Panc1 (cell line): Measurements from ENCODE around the gene RPL26. TPM values are rescaled to one million over a fixed set of nuclear protein-coding genes. Genes with fewer than 3 reads are reported as not detected.

ENCODE experiments used
- ATAC-seq: fragments of 200-7000 bp; cut with Tn5 transposase; 2 replicates; pipeline ENCODE4 v1.9.1; 2020; ENCODE audit warnings: mild to moderate bottlenecking, moderate library complexity
- BruUV-seq: library from RNA; stranded (reverse); fragments of 400-500 nt; replicated peaks from 2 replicates; lab custom pipeline; 2021; lab: Mats Ljungman, UMichigan
- CTCF ChIA-PET: fragments of 300-600 bp; sonication (Branson Sonifier 250); formaldehyde crosslinking; loops from one replicate; lab custom pipeline; 2022; ENCODE audit warnings: antibody characterized with exemption; lab: Charles Lee
- POLR2A ChIA-PET: fragments of 300-600 bp; sonication (Branson Sonifier 250); formaldehyde crosslinking; loops from one replicate; lab custom pipeline; 2022; ENCODE audit warnings: antibody characterized with exemption; lab: Charles Lee
- DNase-seq: peaks from one replicate; pipeline ENCODE4 v3.0.0-alpha.2; 2010; ENCODE audit warnings: low read depth, low spot score
- H3K27ac ChIP-seq: 2 replicates; pipeline ENCODE4 v1.5.1; 2011; ENCODE audit warnings: mild to moderate bottlenecking, low read length, inconsistent platforms
- H3K27me3 ChIP-seq: fragments of 200-500 bp; sonication (Bioruptor generic); 2 replicates; pipeline ENCODE4 v1.6.0; 2014; ENCODE audit warnings: low read length, inconsistent platforms; ENCODE audit not compliant: control insufficient read depth, insufficient read depth
- H3K36me3 ChIP-seq: fragments of 200-500 bp; sonication (Bioruptor generic); 2 replicates; pipeline ENCODE4 v1.5.1; 2014; ENCODE audit warnings: inconsistent platforms, mild to moderate bottlenecking, low read length, moderate library complexity; ENCODE audit not compliant: control insufficient read depth, insufficient read depth
- H3K4me1 ChIP-seq: 2 replicates; pipeline ENCODE4 v1.5.1; 2011; ENCODE audit warnings: inconsistent platforms, mild to moderate bottlenecking, low read length, moderate library complexity; ENCODE audit not compliant: control insufficient read depth, insufficient read depth
- H3K4me3 ChIP-seq, 2 experiments: 2 replicates each; pipeline ENCODE4 v1.5.1; 2011 to 2012; ENCODE audit warnings: low read depth in 2 of 2, low read length in 2 of 2, mild to moderate bottlenecking in 2 of 2, inconsistent platforms in 1 of 2, moderate library complexity in 1 of 2
- H3K9me3 ChIP-seq: fragments of 200-500 bp; sonication (Bioruptor generic); 2 replicates; pipeline ENCODE4 v1.5.1; 2014; ENCODE audit warnings: low read depth, mild to moderate bottlenecking, inconsistent platforms, low read length, moderate library complexity; ENCODE audit not compliant: control insufficient read depth, insufficient read depth
- CTCF ChIP-seq: fragments of 450-650 bp; IDR thresholded peaks from 2 replicates; pipeline ENCODE4 v1.5.1; 2017; ENCODE audit warnings: mild to moderate bottlenecking
- POLR2AphosphoS5 ChIP-seq: IDR thresholded peaks from 2 replicates; pipeline ENCODE4 v1.6.1; 2012; ENCODE audit warnings: mild to moderate bottlenecking, low read depth, low read length, moderate library complexity
- REST ChIP-seq, 2 experiments: IDR thresholded peaks; 2 replicates each; pipeline ENCODE4 v1.6.1; 2011 to 2012; ENCODE audit warnings: low read depth in 2 of 2, control low read depth in 1 of 2, low read length in 1 of 2, mild to moderate bottlenecking in 1 of 2, moderate library complexity in 1 of 2; ENCODE audit not compliant: insufficient read depth in 1 of 2
- SIN3A ChIP-seq: IDR thresholded peaks from 2 replicates; pipeline ENCODE4 v1.6.1; 2012; ENCODE audit warnings: low read depth, mild to moderate bottlenecking, low read length, moderate library complexity, borderline replicate concordance; ENCODE audit not compliant: insufficient read depth
- TCF7L2 ChIP-seq: IDR thresholded peaks from 2 replicates; pipeline ENCODE4 v1.6.1; 2011; ENCODE audit warnings: mild to moderate bottlenecking, low read depth, low read length, inconsistent platforms
- in situ Hi-C: cut with HindIII; loops from 2 replicates; pipeline ENCODE4 v1.10.0; 2016; ENCODE audit warnings: low sequenced_read_pairs, low pct_unique_long_range_greater_than_20kb
- intact Hi-C: fragments of 100-400 bp; cut with micrococcal nuclease; formaldehyde crosslinking; loops from one replicate; pipeline ENCODE4 v1.10.0; 2022; ENCODE audit not compliant: unreplicated experiment
- total RNA-seq: library from RNA; stranded (reverse); gene quantifications from one replicate; pipeline ENCODE4 v1.2.1, GENCODE V29; 2021; ENCODE audit not compliant: unreplicated experiment

The RPL26 gene
- total RNA-seq, 1 experiment from 2014 or later: 865 TPM

DNA sequence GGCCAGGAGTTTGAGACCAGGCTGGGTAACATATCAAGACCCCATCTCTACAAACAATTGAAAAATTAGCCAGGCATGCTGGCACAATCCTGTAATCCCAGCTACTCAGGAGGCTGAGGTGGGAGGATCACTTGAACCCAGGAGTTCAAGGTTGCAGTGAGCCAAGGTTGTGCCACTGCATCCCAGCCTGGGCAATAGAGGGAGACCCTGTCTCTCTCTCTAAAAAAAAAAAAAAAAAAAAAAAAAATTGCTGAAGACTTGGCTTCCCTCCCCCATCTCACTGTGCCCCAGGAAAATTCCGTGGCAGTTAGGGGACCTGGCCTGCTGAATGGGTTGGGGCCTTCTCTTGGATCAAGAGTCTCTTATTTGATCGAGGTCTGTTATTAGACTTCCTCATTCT is 43.5 kb downstream of the RPL26 start, which contains the start of gene ODF4:
Gene ODF4, plus strand, starts transcription at position 301 of the 400 bp plus-strand sequence. CDS start 212 bp downstream, outside the sequence.
- Histone ChIP-seq H3K4me1 (no peaks in the 10 kb centered on the region), H3K27me3 (no peaks in the 10 kb centered on the region), H3K36me3 (no peaks in the 10 kb centered on the region), H3K4me3 (no peak within 1 kb of the TSS), H3K27ac (no peak within 1 kb of the TSS), H3K9me3 (no peaks in the 10 kb centered on the region)
- TF ChIP-seq TCF7L2: no peak
- TF ChIP-seq POLR2AphosphoS5: no peak
- no TSS peak for BruUV-seq
- ATAC-seq: no peak
- no peak for DNase-seq
- POLR2A ChIA-PET: interaction anchor here (0.6 kb wide), 1 partner anchor 167 kb away, joined by 3 read pairs; no protein-coding TSS in a partner anchor
- CTCF ChIA-PET: no interaction called here
- in situ Hi-C loops (no loop called here), intact Hi-C loops (no loop called here)

GRCh38 chr17:8338753-8339140 is 44.2 kb downstream of the RPL26 start:
- H3K27ac ChIP-seq: no peak overlapping the region
- ATAC-seq (no peak), DNase-seq (no peak)
- no TSS peak for BruUV-seq
- CTCF ChIA-PET: no interaction called here
- in situ Hi-C loops: no loop called here
- H3K27me3 ChIP-seq: no peaks in the 10 kb centered on the region
- POLR2A ChIA-PET: interaction anchor here (0.6 kb wide), 2 partner anchors 43 to 166 kb away, joined by 3 to 5 read pairs; no protein-coding TSS in a partner anchor
- TF ChIP-seq CTCF (no peak), POLR2AphosphoS5 (no peak), SIN3A (no peak), TCF7L2 (no peak), REST (IDR thresholded peaks at IDR 0.05; ENCODE audit: insufficient read depth in 1 of 2, low read depth in 2 of 2, low read length in 1 of 2) (no peak)
- intact Hi-C loops: no loop called here
- no peaks in the 10 kb centered on the region for H3K4me1 ChIP-seq
- H3K36me3 ChIP-seq: no peaks in the 10 kb centered on the region
- no peak overlapping the region for H3K4me3 ChIP-seq
- H3K9me3 ChIP-seq: no peaks in the 10 kb centered on the region
